MM.1S (cell line): ENCODE data around the gene SELENOW.
"Not testable (repeated sequence)": the region's sequence is repeated elsewhere in the genome, so short reads cannot be mapped to it uniquely, and the experiment has no call there.

ENCODE experiments used
- DNase-seq: peaks from one replicate; pipeline ENCODE4 v3.0.0-alpha.2; 2015
- H2AFZ ChIP-seq: fragments of 300-600 bp; sonication (generic); 2 replicates; pipeline ENCODE4 v1.6.0; 2016; ENCODE audit warnings: antibody characterized with exemption, low read length
- H3F3A ChIP-seq: fragments of 300-600 bp; sonication (generic); 2 replicates; pipeline ENCODE4 v1.6.1; 2016; ENCODE audit warnings: mild to moderate bottlenecking, antibody characterized with exemption, low read length, moderate library complexity, mixed read lengths; ENCODE audit not compliant: insufficient read depth
- H3K27ac ChIP-seq: fragments of 300-600 bp; sonication (generic); 2 replicates; pipeline ENCODE4 v1.5.1; 2016; ENCODE audit warnings: mild to moderate bottlenecking, low read length
- H3K27me3 ChIP-seq: fragments of 300-600 bp; sonication (generic); replicated peaks from 2 replicates; pipeline ENCODE4 v1.6.0; 2016; ENCODE audit warnings: low read length; ENCODE audit not compliant: insufficient read depth
- H3K36me3 ChIP-seq: fragments of 300-600 bp; sonication (generic); replicated peaks from 2 replicates; pipeline ENCODE4 v1.6.1; 2016; ENCODE audit warnings: mild to moderate bottlenecking, low read length, mixed read lengths; ENCODE audit not compliant: insufficient read depth
- H3K4me1 ChIP-seq: fragments of 300-600 bp; sonication (generic); 2 replicates; pipeline ENCODE4 v1.6.1; 2016; ENCODE audit warnings: low read length, mixed read lengths
- H3K4me2 ChIP-seq: fragments of 300-600 bp; sonication (generic); 2 replicates; pipeline ENCODE4 v1.6.0; 2016; ENCODE audit warnings: low read depth, low read length
- H3K4me3 ChIP-seq: fragments of 300-600 bp; sonication (generic); 2 replicates; pipeline ENCODE4 v1.5.1; 2016; ENCODE audit warnings: low read length, mixed read lengths
- H3K79me2 ChIP-seq: fragments of 300-600 bp; sonication (generic); 2 replicates; pipeline ENCODE4 v1.6.1; 2016; ENCODE audit warnings: mixed run types, low read length, mixed read lengths
- H3K9ac ChIP-seq: fragments of 300-600 bp; sonication (generic); 2 replicates; pipeline ENCODE4 v1.6.1; 2016; ENCODE audit warnings: low read length, mixed read lengths
- H3K9me2 ChIP-seq: fragments of 300-600 bp; sonication (generic); replicated peaks from 2 replicates; pipeline ENCODE4 v1.6.1; 2016; ENCODE audit warnings: mild to moderate bottlenecking, low read length, mixed read lengths; ENCODE audit not compliant: insufficient read depth
- H3K9me3 ChIP-seq: fragments of 300-600 bp; sonication (generic); replicated peaks from 2 replicates; pipeline ENCODE4 v1.6.1; 2016; ENCODE audit warnings: mild to moderate bottlenecking, low read length, mixed read lengths; ENCODE audit not compliant: insufficient read depth
- H4K20me1 ChIP-seq: fragments of 300-600 bp; sonication (generic); 2 replicates; pipeline ENCODE4 v1.6.1; 2016; ENCODE audit warnings: mild to moderate bottlenecking, low read length, moderate library complexity, mixed read lengths; ENCODE audit not compliant: insufficient read depth
- EZH2 ChIP-seq: fragments of 300-600 bp; sonication (generic); optimal IDR thresholded peaks from 2 replicates; pipeline ENCODE3; 2017; ENCODE audit warnings: low read depth, mild to moderate bottlenecking, antibody characterized with exemption, low read length, mixed read lengths
- EZH2phosphoT487 ChIP-seq: fragments of 300-600 bp; sonication (generic); IDR thresholded peaks from 2 replicates; pipeline ENCODE4 v1.6.1; 2018; ENCODE audit warnings: antibody characterized with exemption, low read length
- TF ChIP-seq, protein P1 (sequence below): fragments of 300-600 bp; sonication (generic); IDR thresholded peaks from 2 replicates; pipeline ENCODE4 v1.5.1; 2016; ENCODE audit warnings: antibody characterized with exemption, low read length, mixed read lengths

Gene SELENOW

DNA sequence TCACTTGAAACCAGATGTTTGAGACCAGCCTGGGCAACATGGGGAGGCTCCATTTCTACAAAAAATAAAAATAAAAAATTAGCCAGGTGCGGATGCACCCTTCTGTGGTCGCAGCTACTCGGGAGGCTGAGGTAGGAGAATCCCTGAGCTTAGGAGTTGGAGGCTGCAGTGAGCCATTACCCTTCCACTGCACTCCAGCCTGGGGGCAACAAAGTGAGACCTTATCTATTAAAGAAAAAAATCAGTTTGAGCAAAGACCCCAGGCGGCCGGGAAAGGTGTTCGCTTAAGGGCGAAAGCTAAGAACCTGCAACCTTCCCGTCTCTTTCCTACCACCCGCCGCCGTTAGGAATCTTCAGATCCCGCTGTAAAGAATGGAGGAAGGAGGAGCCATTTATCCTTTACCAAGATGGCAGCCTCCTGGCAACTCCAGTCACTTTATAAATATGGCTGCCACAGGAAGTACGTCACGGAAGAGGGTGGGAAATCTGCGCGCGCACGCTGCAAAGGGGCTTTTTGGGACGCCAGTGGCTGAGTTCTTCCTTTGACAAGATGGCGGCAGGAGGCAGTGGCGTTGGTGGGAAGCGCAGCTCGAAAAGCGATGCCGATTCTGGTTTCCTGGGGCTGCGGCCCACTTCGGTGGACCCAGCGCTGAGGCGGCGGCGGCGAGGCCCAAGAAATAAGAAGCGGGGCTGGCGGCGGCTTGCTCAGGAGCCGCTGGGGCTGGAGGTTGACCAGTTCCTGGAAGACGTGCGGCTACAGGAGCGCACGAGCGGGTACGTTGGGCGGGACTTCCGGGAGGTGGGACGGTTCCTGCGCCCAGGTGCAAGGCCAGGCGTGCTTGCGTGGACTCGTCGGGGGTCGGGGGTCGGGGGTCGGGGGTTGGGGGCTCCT, 33.2 kb upstream of the SELENOW start, which contains the start of gene NOP53:
Gene NOP53, plus strand, starts transcription at position 537 of the 892 bp plus-strand sequence. Its CDS starts 14 bp downstream, at position 551.
- TF ChIP-seq, protein P1, sequence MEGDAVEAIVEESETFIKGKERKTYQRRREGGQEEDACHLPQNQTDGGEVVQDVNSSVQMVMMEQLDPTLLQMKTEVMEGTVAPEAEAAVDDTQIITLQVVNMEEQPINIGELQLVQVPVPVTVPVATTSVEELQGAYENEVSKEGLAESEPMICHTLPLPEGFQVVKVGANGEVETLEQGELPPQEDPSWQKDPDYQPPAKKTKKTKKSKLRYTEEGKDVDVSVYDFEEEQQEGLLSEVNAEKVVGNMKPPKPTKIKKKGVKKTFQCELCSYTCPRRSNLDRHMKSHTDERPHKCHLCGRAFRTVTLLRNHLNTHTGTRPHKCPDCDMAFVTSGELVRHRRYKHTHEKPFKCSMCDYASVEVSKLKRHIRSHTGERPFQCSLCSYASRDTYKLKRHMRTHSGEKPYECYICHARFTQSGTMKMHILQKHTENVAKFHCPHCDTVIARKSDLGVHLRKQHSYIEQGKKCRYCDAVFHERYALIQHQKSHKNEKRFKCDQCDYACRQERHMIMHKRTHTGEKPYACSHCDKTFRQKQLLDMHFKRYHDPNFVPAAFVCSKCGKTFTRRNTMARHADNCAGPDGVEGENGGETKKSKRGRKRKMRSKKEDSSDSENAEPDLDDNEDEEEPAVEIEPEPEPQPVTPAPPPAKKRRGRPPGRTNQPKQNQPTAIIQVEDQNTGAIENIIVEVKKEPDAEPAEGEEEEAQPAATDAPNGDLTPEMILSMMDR = no peak
- no peak for TF ChIP-seq EZH2
- no peak for TF ChIP-seq EZH2phosphoT487
- Histone ChIP-seq H3K9me2 (no peaks in the 10 kb centered on the region), H3K4me1 (no peaks in the 10 kb centered on the region), H3K79me2 (peaks cover 42% of the 10 kb centered on the region), H3K4me2 (peak within 1 kb of the TSS; percentile 59; the same call in 1 of the 2 replicates), H3K36me3 (peaks cover 3% of the 10 kb centered on the region; the same call in 1 of the 2 replicates), H4K20me1 (0 out of 2 replicates have a peak, but pooled peaks cover 3% of the 10 kb centered on the region), H3K27ac (peak within 1 kb of the TSS; percentile 84), H3K4me3 (peak within 1 kb of the TSS; percentile 97), H3K9ac (peak within 1 kb of the TSS; percentile 98), H3F3A (no peaks in the 10 kb centered on the region), H3K9me3 (no peaks in the 10 kb centered on the region), H2AFZ (peak within 1 kb of the TSS; percentile 85), H3K27me3 (no peaks in the 10 kb centered on the region; the same call in 1 of the 2 replicates)
- DNase-seq = peak; percentile 95

GRCh38 chr19:47746129-47746528, 32.4 kb upstream of the SELENOW start:
- not testable (repeated sequence) for H3K27ac ChIP-seq, H3K9me3 ChIP-seq, H3K36me3 ChIP-seq, H3K4me1 ChIP-seq, H3K27me3 ChIP-seq, H3F3A ChIP-seq, DNase-seq, H2AFZ ChIP-seq, H3K9me2 ChIP-seq, H4K20me1 ChIP-seq
- Histone ChIP-seq H3K9ac (peak overlapping the region; percentile 98; the same call in 1 of the 2 replicates), H3K4me3 (peak overlapping the region; percentile 97; the same call in 1 of the 2 replicates), H3K4me2 (peak overlapping the region; percentile 59; the same call in 1 of the 2 replicates), H3K79me2 (peaks cover 45% of the 10 kb centered on the region)

GRCh38 chr19:47749326-47749725, 29.2 kb upstream of the SELENOW start:
- Histone ChIP-seq H3K36me3 (peaks cover 5% of the 10 kb centered on the region; the same call in 1 of the 2 replicates), H3F3A (no peaks in the 10 kb centered on the region), H3K4me3 (no peak overlapping the region), H3K9me2 (no peaks in the 10 kb centered on the region), H3K4me2 (no peak overlapping the region), H3K4me1 (no peaks in the 10 kb centered on the region), H3K79me2 (peaks cover 45% of the 10 kb centered on the region), H4K20me1 (0 out of 2 replicates have a peak, but pooled peaks cover 3% of the 10 kb centered on the region), H3K27me3 (no peaks in the 10 kb centered on the region), H3K9me3 (no peaks in the 10 kb centered on the region), H3K9ac (no peak overlapping the region), H2AFZ (no peak overlapping the region), H3K27ac (no peak overlapping the region)
- TF ChIP-seq EZH2 = no peak
- TF ChIP-seq, protein P1 = no peak
- no peak for TF ChIP-seq EZH2phosphoT487
- no peak for DNase-seq
